Measurements from ENCODE around the gene RGS3. TPM values are rescaled to one million over a fixed set of nuclear protein-coding genes. Genes with fewer than 3 reads are reported as not detected.

RGS3 gene
- polyA plus RNA-seq, 2 of the 4 experiments (the other 2 are of a cell fraction) = 19.6 to 22.9 TPM

GRCh38 chr9:113569472-113570060 is 106.0 kb downstream of the RGS3 start:
- ChIA-PET POLR2A (interaction anchor here (1.0 kb wide), 1 partner anchor 160 kb away, joined by 3 read pairs; no protein-coding TSS in a partner anchor), CTCF (interaction anchor here (0.9 to 2.9 kb wide), 6 partner anchors 11 to 124 kb away, joined by 3 to 10 read pairs (median 5); no protein-coding TSS in a partner anchor)
- DNase-seq (ENCODE audit: low read depth in 1 of 2, low spot score in 1 of 2) = no peak
- FAIRE-seq = no peak
- no peak overlapping the region for H3K4me3 ChIP-seq
- TF ChIP-seq BHLHE40 (IDR thresholded peaks at IDR 0.05; ENCODE audit: low read depth, low read length) (no peak), PBX3 (IDR thresholded peaks at IDR 0.05) (no peak), MAFK (IDR thresholded peaks at IDR 0.05; ENCODE audit: partially characterized antibody) (no peak), RCOR1 (IDR thresholded peaks at IDR 0.05; ENCODE audit: low read depth, low read length) (no peak)
- H3K9me3 ChIP-seq = no peaks in the 10 kb centered on the region
- no peak overlapping the region for H3K4me2 ChIP-seq
- no peak for ATAC-seq
- peaks cover 19% of the 10 kb centered on the region for H3K4me1 ChIP-seq
- no peak overlapping the region for H3K27ac ChIP-seq
- WGBS (ENCODE audit: missing lambda C conversion rate) = 95% methylated on average over 2 of the region's 2 CpGs

GRCh38 chr9:113570106-113570505 is 106.6 kb downstream of the RGS3 start:
- no peak for FAIRE-seq
- no peak overlapping the region for H3K4me3 ChIP-seq
- CTCF ChIA-PET = interaction anchor here (0.8 to 2.9 kb wide), 7 partner anchors 12 to 124 kb away, joined by 3 to 10 read pairs (median 5); no protein-coding TSS in a partner anchor

GRCh38 chr9:113570749-113571711 is 107.5 kb downstream of the RGS3 start:
- Histone ChIP-seq H3K4me2 (0 out of 3 replicates have a peak overlapping the region, but pooled peaks have one; percentile 2), H3K27ac (0 out of 6 replicates have a peak overlapping the region, but pooled peaks of 1 of the 2 experiments have one; percentile 11), H3K4me1 (peaks cover 20% of the 10 kb centered on the region), H3K9me3 (no peaks in the 10 kb centered on the region), H3K4me3 (no peak overlapping the region)
- CTCF ChIA-PET = interaction anchor here (0.8 to 2.9 kb wide), 4 partner anchors 84 to 125 kb away, joined by 3 to 10 read pairs (median 4); no protein-coding TSS in a partner anchor
- FAIRE-seq = no peak
- POLR2A ChIA-PET = no interaction called here
- no peak for ATAC-seq
- whole genome bisulfite sequencing (ENCODE audit: missing lambda C conversion rate) = 87% methylated on average over 12 of the region's 12 CpGs
- DNase-seq (ENCODE audit: low read depth in 1 of 2, low spot score in 1 of 2) = no peak
- TF ChIP-seq CHD2 (IDR thresholded peaks at IDR 0.05; ENCODE audit: low read length, partially characterized antibody) (no peak), CEBPB (IDR thresholded peaks at IDR 0.05) (no peak), ZC3H11A (IDR thresholded peaks at IDR 0.05) (no peak), NR3C1 (IDR thresholded peaks at IDR 0.05) (no peak), PHF8 (IDR thresholded peaks at IDR 0.05; ENCODE audit: borderline replicate concordance, low read depth) (no peak), HOXA7 (CRISPR knock-in tag; IDR thresholded peaks at IDR 0.05) (no peak), MAX (IDR thresholded peaks at IDR 0.05) (no peak), FOSL2 (IDR thresholded peaks at IDR 0.05) (no peak), FOSL2 (CRISPR knock-in tag; IDR thresholded peaks at IDR 0.05) (peak; percentile 27), SREBF2 (IDR thresholded peaks at IDR 0.05) (no peak), CBX2 (IDR thresholded peaks at IDR 0.05; ENCODE audit: borderline replicate concordance, low read depth) (no peak), TP53 (CRISPR knock-in tag; IDR thresholded peaks at IDR 0.05) (no peak), JUN (IDR thresholded peaks at IDR 0.05) (no peak), MAFK (IDR thresholded peaks at IDR 0.05; ENCODE audit: partially characterized antibody) (peak; percentile 77), HDAC2 (IDR thresholded peaks at IDR 0.05) (no peak), KDM5A (IDR thresholded peaks at IDR 0.05) (no peak), NFE2L2 (conservative IDR thresholded peaks at IDR 0.05; ENCODE audit: low read length) (peak; percentile 41; the same call in 1 of the 2 replicates), EP300 (IDR thresholded peaks at IDR 0.05) (no peak), RFX5 (IDR thresholded peaks at IDR 0.05) (no peak), HES2 (IDR thresholded peaks at IDR 0.05) (no peak)

More at GRCh38 chr9:113570106-113570505, 106.6 kb downstream of the RGS3 start:
- DNase-seq (ENCODE audit: low read depth in 1 of 2, low spot score in 1 of 2) (no peak), ATAC-seq (no peak)
- Histone ChIP-seq H3K4me2 (no peak overlapping the region), H3K27ac (0 out of 6 replicates have a peak overlapping the region, but pooled peaks of 1 of the 2 experiments have one; percentile 11), H3K9me3 (no peaks in the 10 kb centered on the region), H3K4me1 (peaks cover 20% of the 10 kb centered on the region)
- WGBS (ENCODE audit: missing lambda C conversion rate) = 93% methylated on average over 9 of the region's 9 CpGs
- TF ChIP-seq HMGXB4 (CRISPR knock-in tag; IDR thresholded peaks at IDR 0.05; ENCODE audit: borderline replicate concordance) (no peak), JUNB (IDR thresholded peaks at IDR 0.05) (no peak), RNF2 (IDR thresholded peaks at IDR 0.05; ENCODE audit: borderline replicate concordance, low read depth) (no peak), HOXB13 (CRISPR knock-in tag; IDR thresholded peaks at IDR 0.05; ENCODE audit: low read depth) (no peak), FOSL2 (IDR thresholded peaks at IDR 0.05) (no peak), FOSL2 (CRISPR knock-in tag; IDR thresholded peaks at IDR 0.05) (no peak), RAD21 (conservative IDR thresholded peaks at IDR 0.05 in 1 of 2, IDR thresholded peaks at IDR 0.05 in 1 of 2) (no peak), HOXA7 (CRISPR knock-in tag; IDR thresholded peaks at IDR 0.05) (no peak), CHD2 (IDR thresholded peaks at IDR 0.05; ENCODE audit: low read length, partially characterized antibody) (no peak), ZFP36 (IDR thresholded peaks at IDR 0.05; ENCODE audit: borderline replicate concordance, partially characterized antibody) (no peak), CBX8 (IDR thresholded peaks at IDR 0.05) (no peak), PHF8 (IDR thresholded peaks at IDR 0.05; ENCODE audit: borderline replicate concordance, low read depth) (no peak), BHLHE40 (IDR thresholded peaks at IDR 0.05; ENCODE audit: low read depth, low read length) (no peak), GATA3 (IDR thresholded peaks at IDR 0.05; ENCODE audit: borderline replicate concordance) (no peak)
- POLR2A ChIA-PET = interaction anchor here (1.0 kb wide), 1 partner anchor 160 kb away, joined by 3 read pairs; no protein-coding TSS in a partner anchor

Measured in A549 (cell line).